ENCODE results near the gene MEGF6. TPM values are rescaled to one million over a fixed set of nuclear protein-coding genes. Genes with fewer than 3 reads are reported as not detected.

Gene MEGF6
- total RNA-seq, 1 donor from 2014 or later = 9.5 TPM

GRCh38 chr1:3569436-3569835 lies 41.9 kb downstream of the MEGF6 start:
- H3K9me3 ChIP-seq (replicated peaks) = no peaks in the 10 kb centered on the region
- no peaks in the 10 kb centered on the region for H3K36me3 ChIP-seq
- H3K27me3 ChIP-seq (ENCODE audit: low read depth) = peaks cover 18% of the 10 kb centered on the region
- no peak for DNase-seq
- H3K4me1 ChIP-seq = peaks cover 9% of the 10 kb centered on the region
- intact Hi-C loops (cut with micrococcal nuclease) = loop anchor here (5.0 kb wide), 1 partner anchor 53 kb away; no protein-coding TSS in a partner anchor
- no peak overlapping the region for H3K27ac ChIP-seq (replicated peaks)
- TF ChIP-seq CTCF (IDR thresholded peaks at IDR 0.05; ENCODE audit: borderline replicate concordance) = no peak
- no peak overlapping the region for H3K4me3 ChIP-seq

GRCh38 chr1:3568815-3569435 lies 42.4 kb downstream of the MEGF6 start:
- Histone ChIP-seq H3K27me3 (ENCODE audit: low read depth) (peaks cover 21% of the 10 kb centered on the region), H3K9me3 (replicated peaks) (no peaks in the 10 kb centered on the region), H3K36me3 (no peaks in the 10 kb centered on the region), H3K4me3 (no peak overlapping the region), H3K4me1 (peaks cover 9% of the 10 kb centered on the region), H3K27ac (replicated peaks) (no peak overlapping the region)
- no peak for DNase-seq
- no peak for TF ChIP-seq CTCF (IDR thresholded peaks at IDR 0.05; ENCODE audit: borderline replicate concordance)
- intact Hi-C loops (cut with micrococcal nuclease) = loop anchor here (5.0 kb wide), 1 partner anchor 53 kb away; no protein-coding TSS in a partner anchor

GRCh38 chr1:3566951-3567804 lies 44.1 kb downstream of the MEGF6 start:
- intact Hi-C loops (cut with micrococcal nuclease) = loop anchor here (5.0 kb wide), 1 partner anchor 55 kb away; no protein-coding TSS in a partner anchor
- no peak for DNase-seq
- no peaks in the 10 kb centered on the region for H3K36me3 ChIP-seq
- no peak overlapping the region for H3K27ac ChIP-seq (replicated peaks)
- no peaks in the 10 kb centered on the region for H3K9me3 ChIP-seq (replicated peaks)
- H3K27me3 ChIP-seq (ENCODE audit: low read depth) = peaks cover 21% of the 10 kb centered on the region
- H3K4me3 ChIP-seq = no peak overlapping the region
- TF ChIP-seq CTCF (IDR thresholded peaks at IDR 0.05; ENCODE audit: borderline replicate concordance) = no peak
- H3K4me1 ChIP-seq = peaks cover 5% of the 10 kb centered on the region

- no peaks in the 10 kb centered on the region for H3K9me3 ChIP-seq (replicated peaks)
- TF ChIP-seq CTCF (IDR thresholded peaks at IDR 0.05; ENCODE audit: borderline replicate concordance) = no peak
- peaks cover 21% of the 10 kb centered on the region for H3K27me3 ChIP-seq (ENCODE audit: low read depth)
- no peak overlapping the region for H3K27ac ChIP-seq (replicated peaks)
- no peak for DNase-seq
- no peaks in the 10 kb centered on the region for H3K36me3 ChIP-seq
- H3K4me3 ChIP-seq = no peak overlapping the region
- peaks cover 5% of the 10 kb centered on the region for H3K4me1 ChIP-seq
- intact Hi-C loops (cut with micrococcal nuclease) = loop anchor here (5.0 kb wide), 1 partner anchor 56 kb away; no protein-coding TSS in a partner anchor
Observed at GRCh38 chr1:3566003-3566885, 45.1 kb downstream of the MEGF6 start.
